Adrenal gland (tissue), 5 donors: ENCODE measurements around the gene ABCF1.

Experiments
- POLR2A ChIP-seq, 2 donors: fragments of 450-650 bp; IDR thresholded peaks; one replicate each; pipeline ENCODE4 v1.6.1; 2017; ENCODE audit warnings: antibody characterized with exemption in 2 of 2, mild to moderate bottlenecking in 2 of 2, moderate library complexity in 1 of 2
- TF ChIP-seq, protein P1 (sequence below), 6 experiments: fragments of 450-650 bp in 4 of 6; fragments of 200-600 bp in 2 of 6; sonication (generic) in 1 of 6; IDR thresholded peaks; 1 replicate in 5 of 6; 2 replicates in 1 of 6; pipeline versions ENCODE4 v1.5.1 to v1.8.0; 2016 to 2021; ENCODE audit warnings: antibody characterized with exemption in 6 of 6, mild to moderate bottlenecking in 2 of 6, moderate library complexity in 1 of 6
- donor health status: DM: no; HTN: no; CAD: no.

DNA sequence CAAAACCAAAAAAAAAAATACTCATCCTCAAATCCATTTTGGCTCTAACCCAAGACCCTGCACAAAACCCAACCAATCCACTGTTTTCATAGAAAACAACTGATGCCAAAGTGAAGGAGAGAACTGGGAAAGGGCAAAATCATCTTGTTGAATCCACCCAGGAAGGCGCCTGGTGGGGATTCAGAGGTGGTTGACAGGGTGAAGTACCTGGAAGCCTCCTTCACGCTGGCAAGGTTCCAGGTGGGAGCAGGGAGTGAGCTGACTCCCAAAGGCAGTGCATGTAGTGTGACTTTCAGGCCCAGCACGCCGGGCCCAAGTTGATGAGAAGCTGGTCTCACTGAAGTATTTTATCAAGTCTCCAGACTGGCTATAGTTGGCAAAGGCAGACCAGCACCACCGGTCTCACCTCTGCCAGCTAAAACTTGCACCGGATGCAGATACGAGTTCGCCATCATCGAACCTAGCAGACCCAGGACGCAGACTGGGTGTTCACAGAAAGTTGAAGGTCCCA lies 29.3 kb downstream of the ABCF1 start:
- TF ChIP-seq, protein P1, sequence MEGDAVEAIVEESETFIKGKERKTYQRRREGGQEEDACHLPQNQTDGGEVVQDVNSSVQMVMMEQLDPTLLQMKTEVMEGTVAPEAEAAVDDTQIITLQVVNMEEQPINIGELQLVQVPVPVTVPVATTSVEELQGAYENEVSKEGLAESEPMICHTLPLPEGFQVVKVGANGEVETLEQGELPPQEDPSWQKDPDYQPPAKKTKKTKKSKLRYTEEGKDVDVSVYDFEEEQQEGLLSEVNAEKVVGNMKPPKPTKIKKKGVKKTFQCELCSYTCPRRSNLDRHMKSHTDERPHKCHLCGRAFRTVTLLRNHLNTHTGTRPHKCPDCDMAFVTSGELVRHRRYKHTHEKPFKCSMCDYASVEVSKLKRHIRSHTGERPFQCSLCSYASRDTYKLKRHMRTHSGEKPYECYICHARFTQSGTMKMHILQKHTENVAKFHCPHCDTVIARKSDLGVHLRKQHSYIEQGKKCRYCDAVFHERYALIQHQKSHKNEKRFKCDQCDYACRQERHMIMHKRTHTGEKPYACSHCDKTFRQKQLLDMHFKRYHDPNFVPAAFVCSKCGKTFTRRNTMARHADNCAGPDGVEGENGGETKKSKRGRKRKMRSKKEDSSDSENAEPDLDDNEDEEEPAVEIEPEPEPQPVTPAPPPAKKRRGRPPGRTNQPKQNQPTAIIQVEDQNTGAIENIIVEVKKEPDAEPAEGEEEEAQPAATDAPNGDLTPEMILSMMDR (IDR thresholded peaks at IDR 0.05) = no peak
- no peak for TF ChIP-seq POLR2A (IDR thresholded peaks at IDR 0.05)
